GM12872 (cell line): ENCODE data around the gene SLC22A8.

Source experiments
- CTCF ChIP-seq: IDR thresholded peaks from 3 replicates; pipeline ENCODE4 v1.5.1; 2011; ENCODE audit warnings: low read depth, mild to moderate bottlenecking, low read length, moderate library complexity; ENCODE audit not compliant: insufficient read depth

The SLC22A8 gene

GRCh38 chr11:63001456-63001855 is 14.2 kb downstream of the SLC22A8 start:
- TF ChIP-seq CTCF: no peak

GRCh38 chr11:62999649-63000048 is 16.0 kb downstream of the SLC22A8 start:
- TF ChIP-seq CTCF: no peak

- TF ChIP-seq CTCF: no peak
These were observed 16.5 kb downstream of the SLC22A8 start for GRCh38 chr11:62999156-62999555.

GRCh38 chr11:62996271-62996670 is 19.4 kb downstream of the SLC22A8 start:
- TF ChIP-seq CTCF: no peak

GRCh38 chr11:62994775-62995174 is 20.9 kb downstream of the SLC22A8 start:
- no peak for TF ChIP-seq CTCF

- no peak for TF ChIP-seq CTCF
These were observed 27.4 kb downstream of the SLC22A8 start for GRCh38 chr11:62988276-62988675.

GRCh38 chr11:62985041-62985750 is 30.4 kb downstream of the SLC22A8 start:
- no peak for TF ChIP-seq CTCF
